IMR-90 (cell line): Measurements from ENCODE around the gene RPRML. TPM values are rescaled to one million over a fixed set of nuclear protein-coding genes. Genes with fewer than 3 reads are reported as not detected.

ENCODE experiments used
- ATAC-seq: fragments of 200-7000 bp; cut with Tn5 transposase; 2 replicates; pipeline ENCODE4 v1.9.1; 2020; ENCODE audit warnings: low read depth, mild to moderate bottlenecking, moderate library complexity
- BruUV-seq: library from RNA; stranded (reverse); fragments of 400-500 nt; replicated peaks from 2 replicates; lab custom pipeline; 2021; lab: Mats Ljungman, UMichigan
- CTCF ChIA-PET: fragments of 300-600 bp; formaldehyde crosslinking; extraction: SDS; loops from one replicate; lab custom pipeline; 2021; ENCODE audit warnings: antibody characterized with exemption; lab: Yijun Ruan, JAX
- POLR2A ChIA-PET: fragments of 300-600 bp; sonication (Branson Sonifier 250); formaldehyde crosslinking; loops from one replicate; lab custom pipeline; 2022; ENCODE audit warnings: antibody characterized with exemption; ENCODE audit not compliant: unreplicated experiment; lab: Charles Lee
- DNase-seq: peaks from one replicate; pipeline ENCODE4 v3.0.0; 2013
- H2AFZ ChIP-seq: replicated peaks from 2 replicates; pipeline ENCODE3; 2013; ENCODE audit warnings: low read length, mild to moderate bottlenecking; ENCODE audit not compliant: poor library complexity
- H2AK5ac ChIP-seq: 2 replicates; pipeline ENCODE4 v1.6.1; 2013; ENCODE audit warnings: low read depth, low read length, inconsistent platforms
- H2AK9ac ChIP-seq: replicated peaks from 2 replicates; pipeline ENCODE3; 2013; ENCODE audit warnings: mild to moderate bottlenecking, low read depth, low read length, moderate library complexity; ENCODE audit not compliant: poor library complexity
- H2BK120ac ChIP-seq: 2 replicates; pipeline ENCODE4 v1.6.1; 2013; ENCODE audit warnings: low read depth, low read length, inconsistent platforms
- H2BK15ac ChIP-seq: 3 replicates; pipeline ENCODE4 v1.6.1; 2013; ENCODE audit warnings: low read depth, low read length, inconsistent platforms
- H2BK20ac ChIP-seq: 2 replicates; pipeline ENCODE4 v1.6.1; 2013; ENCODE audit warnings: low read depth, mild to moderate bottlenecking, inconsistent platforms, low read length, moderate library complexity
- H2BK5ac ChIP-seq: 2 replicates; pipeline ENCODE4 v1.6.1; 2013; ENCODE audit warnings: mild to moderate bottlenecking, low read depth, low read length, inconsistent platforms; ENCODE audit not compliant: poor library complexity, severe bottlenecking
- H3K14ac ChIP-seq: replicated peaks from 2 replicates; pipeline ENCODE4 v1.6.1; 2013; ENCODE audit warnings: low read depth, low read length, inconsistent platforms
- H3K18ac ChIP-seq: 2 replicates; pipeline ENCODE4 v1.6.1; 2013; ENCODE audit warnings: low read depth, low read length, control low read depth
- H3K23ac ChIP-seq: 2 replicates; pipeline ENCODE4 v1.6.1; 2013; ENCODE audit warnings: low read depth, low read length, inconsistent platforms
- H3K27ac ChIP-seq: 2 replicates; pipeline ENCODE4 v1.5.1; 2013; ENCODE audit warnings: mild to moderate bottlenecking, control low read depth, low read length; ENCODE audit not compliant: insufficient read depth
- H3K27me3 ChIP-seq: 2 replicates; pipeline ENCODE4 v1.6.1; 2013; ENCODE audit warnings: low read length; ENCODE audit not compliant: control insufficient read depth, insufficient read depth
- H3K36me3 ChIP-seq: 2 replicates; pipeline ENCODE4 v1.6.1; 2013; ENCODE audit warnings: low read length, mixed read lengths; ENCODE audit not compliant: control insufficient read depth, insufficient read depth
- H3K4ac ChIP-seq: 2 replicates; pipeline ENCODE4 v1.6.1; 2013; ENCODE audit warnings: low read depth, low read length, inconsistent platforms
- H3K4me1 ChIP-seq: 2 replicates; pipeline ENCODE4 v1.6.1; 2013; ENCODE audit warnings: low read length, mixed read lengths; ENCODE audit not compliant: control insufficient read depth, insufficient read depth
- H3K4me2 ChIP-seq: 2 replicates; pipeline ENCODE4 v1.6.1; 2013; ENCODE audit warnings: low read depth, mild to moderate bottlenecking, control low read depth, low read length, moderate library complexity
- H3K4me3 ChIP-seq: 2 replicates; pipeline ENCODE4 v1.5.1; 2013; ENCODE audit warnings: low read depth, mild to moderate bottlenecking, control low read depth, low read length, moderate library complexity; ENCODE audit not compliant: insufficient read depth
- H3K56ac ChIP-seq: 2 replicates; pipeline ENCODE4 v1.6.1; 2013; ENCODE audit warnings: low read length, inconsistent platforms; ENCODE audit not compliant: insufficient read depth; ENCODE audit errors: extremely low read depth
- H3K79me1 ChIP-seq, 2 experiments: 2 replicates each; pipeline ENCODE4 v1.6.1; 2013; ENCODE audit warnings: low read length in 2 of 2, inconsistent platforms in 1 of 2, low read depth in 1 of 2
- H3K9ac ChIP-seq: 2 replicates; pipeline ENCODE4 v1.6.1; 2013; ENCODE audit warnings: low read depth, low read length, control low read depth
- H3K9me1 ChIP-seq: 2 replicates; pipeline ENCODE4 v1.6.1; 2013; ENCODE audit warnings: low read length, inconsistent platforms; ENCODE audit not compliant: insufficient read depth
- H3K9me3 ChIP-seq: 2 replicates; pipeline ENCODE4 v1.6.1; 2013; ENCODE audit warnings: low read length; ENCODE audit not compliant: control insufficient read depth, insufficient read depth
- H4K20me1 ChIP-seq: 2 replicates; pipeline ENCODE4 v1.6.1; 2013; ENCODE audit warnings: low read length, inconsistent platforms; ENCODE audit not compliant: insufficient read depth
- H4K5ac ChIP-seq: 2 replicates; pipeline ENCODE4 v1.6.1; 2013; ENCODE audit warnings: mild to moderate bottlenecking, low read depth, low read length, control low read depth
- H4K8ac ChIP-seq, 2 experiments: 2 replicates each; pipeline ENCODE4 v1.6.1; 2013; ENCODE audit warnings: low read depth in 2 of 2, low read length in 2 of 2, control low read depth in 1 of 2, inconsistent platforms in 1 of 2
- H4K91ac ChIP-seq: 2 replicates; pipeline ENCODE4 v1.6.1; 2013; ENCODE audit warnings: low read depth, low read length, inconsistent platforms; ENCODE audit not compliant: insufficient read depth
- CTCF ChIP-seq: conservative IDR thresholded peaks from 2 replicates; pipeline ENCODE4 v1.5.1; 2012; ENCODE audit warnings: mild to moderate bottlenecking, low read depth, low read length, improper control_type of control experiment
- ELK1 ChIP-seq: fragments of 150-350 bp; IDR thresholded peaks from 2 replicates; pipeline ENCODE4 v1.6.1; 2016; ENCODE audit warnings: low read depth, mild to moderate bottlenecking, low read length, moderate library complexity, borderline replicate concordance
- MAFK ChIP-seq: IDR thresholded peaks from 2 replicates; pipeline ENCODE4 v1.6.1; 2012; ENCODE audit warnings: low read depth, low read length, improper control_type of control experiment
- MAZ ChIP-seq: IDR thresholded peaks from 2 replicates; pipeline ENCODE4 v1.6.1; 2012; ENCODE audit warnings: low read depth, mild to moderate bottlenecking, low read length, improper control_type of control experiment, moderate library complexity, borderline replicate concordance
- NFE2L2 ChIP-seq: fragments of 150-350 bp; IDR thresholded peaks from 2 replicates; pipeline ENCODE4 v1.6.1; 2016; ENCODE audit warnings: low read depth, mild to moderate bottlenecking, low read length
- POLR2A ChIP-seq: IDR thresholded peaks from 2 replicates; pipeline ENCODE4 v1.6.1; 2012; ENCODE audit warnings: mild to moderate bottlenecking, low read depth, low read length
- RCOR1 ChIP-seq: IDR thresholded peaks from 2 replicates; pipeline ENCODE4 v1.6.1; 2012; ENCODE audit warnings: mild to moderate bottlenecking, low read length, improper control_type of control experiment; ENCODE audit not compliant: insufficient replicate concordance
- RFX5 ChIP-seq: IDR thresholded peaks from 2 replicates; pipeline ENCODE4 v1.8.0; 2012; ENCODE audit warnings: low read depth, mild to moderate bottlenecking, low read length, moderate library complexity
- SMC3 ChIP-seq: fragments of 150-350 bp; IDR thresholded peaks from 2 replicates; pipeline ENCODE4 v1.6.1; 2016; ENCODE audit warnings: low read depth, mild to moderate bottlenecking, antibody characterized with exemption, low read length, moderate library complexity
- USF2 ChIP-seq: fragments of 150-350 bp; IDR thresholded peaks from 2 replicates; pipeline ENCODE4 v1.6.1; 2017; ENCODE audit warnings: mild to moderate bottlenecking, antibody characterized with exemption, low read length, low read depth
- WGBS, 2 experiments: methylation state at CpG; one replicate each; pipeline versions ENCODE4 v1.1.5 to v1.1.7; 2013; ENCODE audit warnings: missing lambda C conversion rate in 2 of 2; ENCODE audit not compliant: insufficient read length in 1 of 2; ENCODE audit errors: extremely low coverage in 2 of 2; 5-methylcytosine and 5-hydroxymethylcytosine counted together
- dilution Hi-C: fragments of 300-500 bp; cut with HindIII; formaldehyde crosslinking; loops from one replicate; pipeline ENCODE4 v1.14.3; 2018; ENCODE audit warnings: low sequenced_read_pairs; ENCODE audit not compliant: unreplicated experiment
- in situ Hi-C: fragments of 300-500 bp; cut with MboI; formaldehyde crosslinking; loops from 3 replicates; pipeline ENCODE4 v1.14.3; 2019; ENCODE audit warnings: low sequenced_read_pairs, inconsistent platforms, mixed read lengths
- intact Hi-C: fragments of 100-400 bp; cut with micrococcal nuclease; formaldehyde crosslinking; loops from 2 replicates; pipeline ENCODE4 v1.10.0; 2022
- polyA plus RNA-seq, 3 experiments: library from polyadenylated mRNA; depleted of rRNA; stranded (reverse); fragments of >200 nt; gene quantifications; 2 replicates each; pipeline ENCODE4 v1.2.3, GENCODE V29; 2012; ENCODE audit warnings: low replicate concordance in 1 of 3
- total RNA-seq: library from RNA; depleted of rRNA; stranded (reverse); fragments of >200 nt; gene quantifications from 2 replicates; pipeline ENCODE4 v1.2.3, GENCODE V29; 2012

RPRML gene
- total and polyA plus RNA-seq, 2 of the 4 experiments (the other 2 are of a cell fraction): not detected

GRCh38 chr17:46975287-46975686 lies 3.8 kb downstream of the RPRML start:
- H3K27ac ChIP-seq: no peak overlapping the region
- H3K79me1 ChIP-seq: no peaks in the 10 kb centered on the region
- WGBS, 2 experiments: 75% methylated on average over 2 of the region's 4 CpGs; no CpG with 5 or more reads in 1 of the 2 experiments
- H2AK5ac ChIP-seq: no peak overlapping the region
- H2BK20ac ChIP-seq: no peak overlapping the region
- H4K8ac ChIP-seq: no peak overlapping the region
- H2BK5ac ChIP-seq: no peak overlapping the region
- in situ Hi-C loops: no loop called here
- no peak overlapping the region for H4K91ac ChIP-seq
- H3K4me1 ChIP-seq: peaks cover 3% of the 10 kb centered on the region
- H3K27me3 ChIP-seq: peaks cover 52% of the 10 kb centered on the region
- no peak overlapping the region for H3K4ac ChIP-seq
- POLR2A ChIA-PET: no interaction called here
- H3K9me3 ChIP-seq: no peaks in the 10 kb centered on the region
- H2AK9ac ChIP-seq: no peak overlapping the region
- DNase-seq (no peak), ATAC-seq (no peak)
- no peak overlapping the region for H3K4me3 ChIP-seq
- no TSS peak for BruUV-seq
- no peak overlapping the region for H3K23ac ChIP-seq
- no peak overlapping the region for H3K18ac ChIP-seq
- dilution Hi-C loops: no loop called here
- no peak overlapping the region for H2BK15ac ChIP-seq
- H3K9ac ChIP-seq: no peak overlapping the region
- no peak for TF ChIP-seq POLR2A
- TF ChIP-seq RCOR1: no peak
- TF ChIP-seq MAZ: no peak
- TF ChIP-seq RFX5: no peak
- TF ChIP-seq CTCF: no peak
- TF ChIP-seq USF2: no peak
- no peak for TF ChIP-seq NFE2L2
- no peak for TF ChIP-seq SMC3
- no peak for TF ChIP-seq MAFK
- TF ChIP-seq ELK1: no peak
- H2AFZ ChIP-seq: no peak overlapping the region
- no peaks in the 10 kb centered on the region for H4K20me1 ChIP-seq
- no peaks in the 10 kb centered on the region for H3K9me1 ChIP-seq
- no peaks in the 10 kb centered on the region for H3K36me3 ChIP-seq
- no peak overlapping the region for H3K56ac ChIP-seq
- CTCF ChIA-PET: no interaction called here
- H3K4me2 ChIP-seq: no peak overlapping the region
- no peak overlapping the region for H3K14ac ChIP-seq
- no peak overlapping the region for H4K5ac ChIP-seq
- H2BK120ac ChIP-seq: no peak overlapping the region
- intact Hi-C loops: no loop called here
